HCT116 (cell line): ENCODE results near the gene ADD3. TPM values are rescaled to one million over a fixed set of nuclear protein-coding genes. Genes with fewer than 3 reads are reported as not detected.

Source experiments
- ATAC-seq: fragments of 200-7000 bp; cut with Tn5 transposase; 2 replicates; pipeline ENCODE4 v1.9.1; 2020; ENCODE audit warnings: mild to moderate bottlenecking, moderate library complexity
- BruUV-seq: library from RNA; stranded (reverse); fragments of 400-500 nt; replicated peaks from 2 replicates; lab custom pipeline; 2021; lab: Mats Ljungman, UMichigan
- CTCF ChIA-PET: fragments of 300-600 bp; sonication (Branson Sonifier 250); formaldehyde crosslinking; loops from one replicate; lab custom pipeline; 2021; ENCODE audit warnings: antibody characterized with exemption; lab: Charles Lee
- POLR2A ChIA-PET: fragments of 300-600, 350-600 bp; sonication (Branson Sonifier 250); formaldehyde crosslinking; loops from one replicate; lab custom pipeline; 2021; ENCODE audit warnings: antibody characterized with exemption; lab: Charles Lee
- RAD21 ChIA-PET, 2 experiments: fragments of 300-600 bp; sonication (Branson Sonifier 250); formaldehyde crosslinking; loops; one replicate each; lab custom pipeline; 2023; ENCODE audit warnings: low total read pairs in 2 of 2; ENCODE audit not compliant: uncharacterized antibody in 2 of 2, unreplicated experiment in 2 of 2, low non-redundant PET in 1 of 2; lab: Charles Lee
- DNase-seq: peaks from one replicate; pipeline ENCODE4 v3.0.0-alpha.2; 2010; ENCODE audit warnings: low read depth, low spot score
- H2AFZ ChIP-seq: fragments of 200-600 bp; shearing (Covaris generic), sonication (generic); 2 replicates; pipeline ENCODE4 v1.6.1; 2017; ENCODE audit warnings: low read depth, mixed run types, mixed read lengths, antibody characterized with exemption, low read length; ENCODE audit not compliant: poor library complexity, severe bottlenecking
- H3K27ac ChIP-seq: 2 replicates; pipeline ENCODE4 v1.5.1; 2012; ENCODE audit warnings: low read depth, low read length
- H3K27me3 ChIP-seq: fragments of 200-600 bp; sonication (generic); 2 replicates; pipeline ENCODE4 v1.6.1; 2016; ENCODE audit warnings: mixed run types, low read length, mixed read lengths; ENCODE audit not compliant: insufficient read depth
- H3K36me3 ChIP-seq, 2 experiments: fragments of 200-500 bp in 1 of 2; fragments of 200-600 bp in 1 of 2; sonication (Bioruptor generic) in 1 of 2; sonication (generic) in 1 of 2; 2 replicates each; pipeline versions ENCODE4 v1.5.1 to v1.6.1; 2014 to 2016; ENCODE audit warnings: low read length in 2 of 2, inconsistent platforms in 1 of 2, mixed read lengths in 1 of 2, mixed run types in 1 of 2; ENCODE audit not compliant: insufficient read depth in 2 of 2, control insufficient read depth in 1 of 2
- H3K4me1 ChIP-seq, 2 experiments: fragments of 200-600 bp in 1 of 2; sonication (generic) in 1 of 2; 2 replicates each; pipeline versions ENCODE4 v1.5.1 to v1.6.1; 2012 to 2017; ENCODE audit warnings: low read length in 2 of 2, inconsistent platforms in 1 of 2, mild to moderate bottlenecking in 1 of 2, mixed read lengths in 1 of 2, mixed run types in 1 of 2, moderate library complexity in 1 of 2; ENCODE audit not compliant: insufficient read depth in 2 of 2, control insufficient read depth in 1 of 2
- H3K4me2 ChIP-seq: fragments of 200-600 bp; sonication (generic); 2 replicates; pipeline ENCODE4 v1.6.1; 2017; ENCODE audit warnings: mixed run types, low read length, mixed read lengths
- H3K4me3 ChIP-seq, 2 experiments: fragments of 200-600 bp in 1 of 2; sonication (generic) in 1 of 2; replicated peaks in 1 of 2; 2 replicates each; pipeline ENCODE4 v1.5.1; 2011 to 2016; ENCODE audit warnings: low read length in 2 of 2, control low read depth in 1 of 2, low read depth in 1 of 2, mild to moderate bottlenecking in 1 of 2, mixed read lengths in 1 of 2, mixed run types in 1 of 2
- H3K79me2 ChIP-seq: fragments of 200-600 bp; sonication (generic); 2 replicates; pipeline ENCODE4 v1.6.1; 2017; ENCODE audit warnings: mild to moderate bottlenecking, mixed run types, low read length, moderate library complexity, mixed read lengths; ENCODE audit not compliant: insufficient read depth
- H3K9ac ChIP-seq: fragments of 200-600 bp; sonication (generic); 2 replicates; pipeline ENCODE4 v1.6.1; 2016; ENCODE audit warnings: low read length, mixed read lengths
- H3K9me2 ChIP-seq: fragments of 200-600 bp; sonication (generic), shearing (Covaris generic); 2 replicates; pipeline ENCODE4 v1.6.1; 2017; ENCODE audit warnings: mixed run types, mild to moderate bottlenecking, moderate library complexity; ENCODE audit not compliant: insufficient read depth
- H3K9me3 ChIP-seq, 2 experiments: fragments of 200-500 bp in 1 of 2; fragments of 200-600 bp in 1 of 2; sonication (Bioruptor generic) in 1 of 2; sonication (generic) in 1 of 2; 2 replicates each; pipeline ENCODE4 v1.6.1; 2014 to 2017; ENCODE audit warnings: low read length in 2 of 2, mixed read lengths in 2 of 2, inconsistent platforms in 1 of 2, low read depth in 1 of 2, mild to moderate bottlenecking in 1 of 2, mixed run types in 1 of 2, moderate library complexity in 1 of 2; ENCODE audit not compliant: control insufficient read depth in 1 of 2, insufficient read depth in 1 of 2
- H4K20me1 ChIP-seq: fragments of 200-600 bp; sonication (generic), shearing (Covaris generic); 2 replicates; pipeline ENCODE4 v1.6.1; 2017; ENCODE audit warnings: mixed run types, mild to moderate bottlenecking, moderate library complexity; ENCODE audit not compliant: insufficient read depth
- FOSL1 ChIP-seq: IDR thresholded peaks from 2 replicates; pipeline ENCODE4 v1.6.1; 2012; ENCODE audit warnings: low read depth
- POLR2A ChIP-seq: IDR thresholded peaks from 2 replicates; pipeline ENCODE4 v1.7.0; 2011; ENCODE audit warnings: borderline replicate concordance; ENCODE audit not compliant: insufficient read depth, insufficient read length; ENCODE audit errors: extremely low read depth
- TCF7L2 ChIP-seq: IDR thresholded peaks from 2 replicates; pipeline ENCODE4 v1.7.0; 2011; ENCODE audit warnings: borderline replicate concordance, inconsistent platforms; ENCODE audit not compliant: insufficient read depth, insufficient read length; ENCODE audit errors: extremely low read depth
- YY1 ChIP-seq: IDR thresholded peaks from 2 replicates; pipeline ENCODE4 v1.6.1; 2011; ENCODE audit warnings: low read length, low read depth, moderate library complexity, mild to moderate bottlenecking; ENCODE audit not compliant: insufficient replicate concordance; ENCODE audit errors: extremely low read depth
- intact Hi-C: fragments of 100-400 bp; cut with micrococcal nuclease; formaldehyde crosslinking; loops from 2 replicates; pipeline ENCODE4 v1.10.0; 2022
- total RNA-seq: library from RNA; stranded (reverse); gene quantifications from one replicate; pipeline ENCODE4 v1.2.1, GENCODE V29; 2021; ENCODE audit not compliant: unreplicated experiment
- TF ChIP-seq, protein P1 (sequence below): IDR thresholded peaks from 2 replicates; pipeline ENCODE4 v1.6.1; 2012; ENCODE audit warnings: low read depth

The ADD3 gene
- total RNA-seq, 1 experiment from 2014 or later = 41.1 TPM

DNA sequence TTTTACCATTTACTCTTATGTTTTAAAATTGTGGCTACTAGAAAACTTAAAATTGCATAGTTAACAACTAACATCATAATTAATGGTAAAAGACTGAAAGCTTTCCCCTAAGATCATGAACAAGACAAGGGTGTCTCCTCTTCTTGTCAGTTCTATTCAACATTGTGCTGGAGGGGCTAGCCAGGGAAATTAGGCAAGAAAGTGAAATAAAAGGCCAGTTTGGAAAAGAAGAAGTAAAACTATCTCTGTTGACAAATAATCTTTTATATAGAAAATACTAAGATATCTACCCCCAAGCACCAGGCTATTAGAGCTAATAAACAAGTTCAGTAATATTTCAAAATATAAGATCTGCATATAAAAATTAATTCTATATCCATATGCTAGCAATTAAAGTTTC lies 152.7 kb downstream of the ADD3 start:
- RAD21 ChIA-PET = no interaction called here
- no peaks in the 10 kb centered on the region for H3K79me2 ChIP-seq
- no TSS peak for BruUV-seq
- H3K27ac ChIP-seq = no peak overlapping the region
- POLR2A ChIA-PET = no interaction called here
- CTCF ChIA-PET = no interaction called here
- intact Hi-C loops = no loop called here
- H3K9ac ChIP-seq = no peak overlapping the region
- no peak overlapping the region for H2AFZ ChIP-seq
- no peak overlapping the region for H3K4me2 ChIP-seq
- no peak for ATAC-seq
- H3K27me3 ChIP-seq = no peaks in the 10 kb centered on the region
- no peaks in the 10 kb centered on the region for H3K9me2 ChIP-seq
- no peak for TF ChIP-seq YY1
- no peak for TF ChIP-seq FOSL1
- TF ChIP-seq, protein P1, sequence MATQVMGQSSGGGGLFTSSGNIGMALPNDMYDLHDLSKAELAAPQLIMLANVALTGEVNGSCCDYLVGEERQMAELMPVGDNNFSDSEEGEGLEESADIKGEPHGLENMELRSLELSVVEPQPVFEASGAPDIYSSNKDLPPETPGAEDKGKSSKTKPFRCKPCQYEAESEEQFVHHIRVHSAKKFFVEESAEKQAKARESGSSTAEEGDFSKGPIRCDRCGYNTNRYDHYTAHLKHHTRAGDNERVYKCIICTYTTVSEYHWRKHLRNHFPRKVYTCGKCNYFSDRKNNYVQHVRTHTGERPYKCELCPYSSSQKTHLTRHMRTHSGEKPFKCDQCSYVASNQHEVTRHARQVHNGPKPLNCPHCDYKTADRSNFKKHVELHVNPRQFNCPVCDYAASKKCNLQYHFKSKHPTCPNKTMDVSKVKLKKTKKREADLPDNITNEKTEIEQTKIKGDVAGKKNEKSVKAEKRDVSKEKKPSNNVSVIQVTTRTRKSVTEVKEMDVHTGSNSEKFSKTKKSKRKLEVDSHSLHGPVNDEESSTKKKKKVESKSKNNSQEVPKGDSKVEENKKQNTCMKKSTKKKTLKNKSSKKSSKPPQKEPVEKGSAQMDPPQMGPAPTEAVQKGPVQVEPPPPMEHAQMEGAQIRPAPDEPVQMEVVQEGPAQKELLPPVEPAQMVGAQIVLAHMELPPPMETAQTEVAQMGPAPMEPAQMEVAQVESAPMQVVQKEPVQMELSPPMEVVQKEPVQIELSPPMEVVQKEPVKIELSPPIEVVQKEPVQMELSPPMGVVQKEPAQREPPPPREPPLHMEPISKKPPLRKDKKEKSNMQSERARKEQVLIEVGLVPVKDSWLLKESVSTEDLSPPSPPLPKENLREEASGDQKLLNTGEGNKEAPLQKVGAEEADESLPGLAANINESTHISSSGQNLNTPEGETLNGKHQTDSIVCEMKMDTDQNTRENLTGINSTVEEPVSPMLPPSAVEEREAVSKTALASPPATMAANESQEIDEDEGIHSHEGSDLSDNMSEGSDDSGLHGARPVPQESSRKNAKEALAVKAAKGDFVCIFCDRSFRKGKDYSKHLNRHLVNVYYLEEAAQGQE = no peak
- no peak for TF ChIP-seq POLR2A
- no peak for TF ChIP-seq TCF7L2
- no peaks in the 10 kb centered on the region for H3K36me3 ChIP-seq
- DNase-seq = no peak
- no peaks in the 10 kb centered on the region; the same call in 1 of the 2 replicates for H4K20me1 ChIP-seq
- H3K4me3 ChIP-seq = no peak overlapping the region
- peaks cover 0 to 5% of the 10 kb centered on the region in 2 experiments; a peak in 2 of 4 replicates for H3K4me1 ChIP-seq
- H3K9me3 ChIP-seq = no peaks in the 10 kb centered on the region
